K562 (cell line): ENCODE results near the gene LRCOL1. TPM values are rescaled to one million over a fixed set of nuclear protein-coding genes. Genes with fewer than 3 reads are reported as not detected.
A peak's percentile ranks its signal among the peaks of the same experiment; 100 is the strongest.

Experiments
- ATAC-seq: fragments of 200-7000 bp; cut with Tn5 transposase; 3 replicates; pipeline ENCODE4 v1.9.1; 2020; ENCODE audit warnings: moderate library complexity
- BruUV-seq: library from RNA; stranded (reverse); fragments of 400-500 nt; replicated peaks from 2 replicates; lab custom pipeline; 2021; lab: Mats Ljungman, UMichigan
- CTCF ChIA-PET: fragments of 300-600 bp; formaldehyde crosslinking; extraction: SDS; loops from one replicate; lab custom pipeline; 2021; ENCODE audit warnings: low intra/inter-chr PET ratio; lab: Yijun Ruan, JAX
- POLR2A ChIA-PET: fragments of 300-600, 350-650 bp; sonication (Branson Sonifier 250); formaldehyde crosslinking; extraction: SDS; loops from one replicate; lab custom pipeline; 2021; ENCODE audit warnings: antibody characterized with exemption, inconsistent platforms; lab: Yijun Ruan, JAX
- DNase-seq, 4 experiments: peaks; one replicate each; pipeline versions ENCODE4 v3.0.0 to v3.0.0-alpha.2; 2011 to 2018; ENCODE audit warnings: low spot score in 3 of 4, mixed read lengths in 3 of 4; ENCODE audit errors: extremely low read depth in 1 of 4
- FAIRE-seq: peaks from 2 replicates; lab custom pipeline; 2011; peaks lifted over from hg19 to GRCh38; lab: Jason Lieb, UNC
- H2AFZ ChIP-seq: 2 replicates; pipeline ENCODE4 v1.6.0; 2011; ENCODE audit warnings: low read depth, low read length, control low read depth, inconsistent platforms
- H3K27ac ChIP-seq: fragments of 200-600 bp; 3 replicates; pipeline ENCODE4 v1.8.0; 2011; ENCODE audit warnings: low read depth, mild to moderate bottlenecking, control low read depth, inconsistent platforms, low read length, moderate library complexity, mixed read lengths; ENCODE audit errors: extremely low read depth
- H3K27me3 ChIP-seq, 2 experiments: fragments of 300-600 bp in 1 of 2; 2 replicates in 1 of 2; 3 replicates in 1 of 2; pipeline versions ENCODE4 v1.6.0 to v1.8.0; 2011; ENCODE audit warnings: inconsistent platforms in 2 of 2, low read length in 2 of 2, mild to moderate bottlenecking in 1 of 2, mixed read lengths in 1 of 2, moderate library complexity in 1 of 2; ENCODE audit not compliant: control insufficient read depth in 2 of 2, insufficient read depth in 2 of 2
- H3K36me3 ChIP-seq: fragments of 300-600 bp; 3 replicates; pipeline ENCODE4 v1.8.0; 2011; ENCODE audit warnings: mild to moderate bottlenecking, low read length, inconsistent platforms; ENCODE audit not compliant: control insufficient read depth, insufficient read depth
- H3K4me1 ChIP-seq, 2 experiments: fragments of 200-600 bp in 1 of 2; replicated peaks in 1 of 2; 2 replicates in 1 of 2; 3 replicates in 1 of 2; pipeline versions ENCODE4 v1.5.1 to v1.8.0; 2011; ENCODE audit warnings: inconsistent platforms in 2 of 2, low read length in 2 of 2, mild to moderate bottlenecking in 1 of 2, mixed read lengths in 1 of 2, moderate library complexity in 1 of 2; ENCODE audit not compliant: control insufficient read depth in 2 of 2, insufficient read depth in 2 of 2
- H3K4me2 ChIP-seq: 2 replicates; pipeline ENCODE4 v1.6.1; 2011; ENCODE audit warnings: low read length, control low read depth, inconsistent platforms, mixed read lengths; ENCODE audit not compliant: insufficient read depth
- H3K4me3 ChIP-seq: fragments of 200-600 bp; sonication (generic), shearing (Covaris generic); 2 replicates; pipeline ENCODE4 v1.5.1; 2016; ENCODE audit warnings: control low read depth, inconsistent platforms
- H3K79me2 ChIP-seq: fragments of 200-600 bp; 3 replicates; pipeline ENCODE4 v1.8.0; 2011; ENCODE audit warnings: low read length, inconsistent platforms; ENCODE audit not compliant: control insufficient read depth, insufficient read depth
- H3K9ac ChIP-seq, 2 experiments: 2 replicates each; pipeline versions ENCODE4 v1.6.0 to v1.6.1; 2011; ENCODE audit warnings: low read depth in 2 of 2, low read length in 2 of 2, control low read depth in 1 of 2, inconsistent platforms in 1 of 2, mild to moderate bottlenecking in 1 of 2, mixed read lengths in 1 of 2; ENCODE audit not compliant: insufficient read depth in 1 of 2
- H3K9me1 ChIP-seq: one replicate; pipeline ENCODE4 v1.6.0; 2011; ENCODE audit warnings: inconsistent platforms, mild to moderate bottlenecking, low read length, moderate library complexity; ENCODE audit not compliant: control insufficient read depth, insufficient read depth
- H3K9me3 ChIP-seq: replicated peaks from 2 replicates; pipeline ENCODE4 v1.5.1; 2011; ENCODE audit warnings: low read depth, low read length, inconsistent platforms; ENCODE audit not compliant: control insufficient read depth, insufficient read depth
- H4K20me1 ChIP-seq: replicated peaks from 2 replicates; pipeline ENCODE4 v1.6.1; 2011; ENCODE audit warnings: low read length, inconsistent platforms, mixed read lengths; ENCODE audit not compliant: control insufficient read depth, insufficient read depth
- PHTF2 ChIP-seq: fragments of 250-450 bp; sonication (Bioruptor Pico); IDR thresholded peaks from 2 replicates; pipeline ENCODE4 v1.5.0; 2021; ENCODE audit warnings: mild to moderate bottlenecking
- POLR2G ChIP-seq: fragments of 200-400 bp; formaldehyde crosslinking; IDR thresholded peaks from 2 replicates; pipeline ENCODE4 v1.6.1; 2017; ENCODE audit warnings: low read depth, mild to moderate bottlenecking, antibody characterized with exemption, low read length, moderate library complexity
- POLR3G ChIP-seq: IDR thresholded peaks from 2 replicates; pipeline ENCODE4 v1.6.1; 2011; ENCODE audit not compliant: insufficient read length, insufficient replicate concordance; ENCODE audit errors: extremely low read depth
- RFX1 ChIP-seq: fragments of 450-650 bp; IDR thresholded peaks from 2 replicates; pipeline ENCODE4 v1.6.1; 2016; ENCODE audit warnings: mild to moderate bottlenecking, moderate library complexity
- ZBTB11 ChIP-seq, 3 experiments: fragments of 200-800 bp in 1 of 3; fragments of 250-450 bp in 1 of 3; fragments of 450-650 bp in 1 of 3; sonication (Bioruptor Pico) in 1 of 3; sonication (Bioruptor generic) in 1 of 3; formaldehyde crosslinking in 1 of 3; IDR thresholded peaks; 2 replicates each; pipeline versions ENCODE4 v1.6.1 to v1.8.0; 2016 to 2022; ENCODE audit warnings: mild to moderate bottlenecking in 2 of 3, missing genetic modification characterization in 2 of 3, missing compliant biosample characterization in 1 of 3, moderate library complexity in 1 of 3
- ZNF174 ChIP-seq: fragments of 250-450 bp; sonication (Bioruptor Pico); IDR thresholded peaks from 2 replicates; pipeline ENCODE4 v1.4.0; 2020; ENCODE audit warnings: mild to moderate bottlenecking
- ZNF23 ChIP-seq: fragments of 250-450 bp; sonication (Bioruptor Pico); IDR thresholded peaks from 2 replicates; pipeline ENCODE4 v1.4.0; 2020; ENCODE audit warnings: mild to moderate bottlenecking
- ZNF445 ChIP-seq: fragments of 250-450 bp; sonication (Bioruptor Pico); IDR thresholded peaks from 2 replicates; pipeline ENCODE4 v1.4.0; 2020; ENCODE audit warnings: low read depth, mild to moderate bottlenecking, moderate library complexity
- WGBS: fragments of 100-300 bp; shearing (Covaris generic); methylation state at CpG from one replicate; pipeline ENCODE4 v1.1.6; 2016; ENCODE audit warnings: low coverage, mixed read lengths; ENCODE audit not compliant: insufficient coverage; ENCODE audit errors: missing lambda C conversion rate; 5-methylcytosine and 5-hydroxymethylcytosine counted together
- in situ Hi-C: fragments of 300-500 bp; cut with MboI; formaldehyde crosslinking; loops from 4 replicates; pipeline ENCODE4 v1.15.0; 2018; ENCODE audit warnings: inconsistent platforms, mixed read lengths
- intact Hi-C: fragments of 100-400 bp; cut with micrococcal nuclease; formaldehyde crosslinking; loops from 2 replicates; pipeline ENCODE4 v1.14.2; 2022
- polyA plus RNA-seq, 8 experiments: library from polyadenylated mRNA; depleted of rRNA in 4 of 8; stranded (reverse) in 5 of 8; unstranded in 3 of 8; fragments of >200 nt; fragmentation: Nextera tagmentation in 2 of 8; fragmentation: Illumina TruSeq in 1 of 8; extraction: Ambion mirVana in 2 of 8; extraction: Trizol in 1 of 8; gene quantifications; 2 replicates each; pipeline versions ENCODE4 v1.2.1 to v1.2.3, GENCODE V29; 2011 to 2014; ENCODE audit warnings: inconsistent platforms in 1 of 8, missing spikeins in 1 of 8
- total RNA-seq, 7 experiments: library from RNA; depleted of rRNA in 6 of 7; stranded (reverse); fragments of >200 nt in 6 of 7; fragmentation: Illumina TruSeq in 2 of 7; extraction: Trizol in 2 of 7; gene quantifications; 2 replicates each; pipeline versions ENCODE4 v1.2.1 to v1.2.3, GENCODE V29; 2011 to 2021; ENCODE audit warnings: low replicate concordance in 1 of 7

Gene LRCOL1
- total and polyA plus RNA-seq, 9 of the 15 experiments (the other 6 are each of a cell fraction or from before 2014, with no cell fraction given): not detected

GRCh38 chr12:132568826-132569480, 41.4 kb downstream of the LRCOL1 start:
- FAIRE-seq: no peak
- Histone ChIP-seq H3K9me3 (no peaks in the 10 kb centered on the region), H4K20me1 (peaks cover 10% of the 10 kb centered on the region; the same call in 1 of the 2 replicates), H3K27ac (no peak overlapping the region), H3K27me3 (no peaks in the 10 kb centered on the region), H3K9ac (no peak overlapping the region)
- POLR2A ChIA-PET: interaction anchor here (1.4 kb wide), 1 partner anchor 22 kb away, joined by 4 read pairs; no protein-coding TSS in a partner anchor
- BruUV-seq: no TSS peak
- TF ChIP-seq ZNF174 (CRISPR knock-in tag) (no peak), ZNF23 (no peak), POLR2G (0 out of 2 replicates have a peak, but pooled peaks have one; percentile 8)
- TF ChIP-seq, all 486 proteins: peak for 1
- ATAC-seq: no peak
- Histone ChIP-seq H3K4me1 (peaks cover 0 to 60% of the 10 kb centered on the region in 2 experiments; a peak in 2 of 5 replicates), H3K9me1 (no peaks in the 10 kb centered on the region), H2AFZ (no peak overlapping the region), H3K4me3 (no peak overlapping the region), H3K36me3 (peaks cover 87% of the 10 kb centered on the region; the same call in 2 of the 3 replicates), H3K79me2 (peaks cover 21% of the 10 kb centered on the region), H3K4me2 (no peak overlapping the region)
- CTCF ChIA-PET: no interaction called here
- WGBS: 98% methylated on average over 6 of the region's 17 CpGs
- no peak for DNase-seq
- in situ Hi-C loops (loop anchor here (10.0 kb wide), 1 partner anchor 874 kb away; no protein-coding TSS in a partner anchor), intact Hi-C loops (no loop called here)

DNA sequence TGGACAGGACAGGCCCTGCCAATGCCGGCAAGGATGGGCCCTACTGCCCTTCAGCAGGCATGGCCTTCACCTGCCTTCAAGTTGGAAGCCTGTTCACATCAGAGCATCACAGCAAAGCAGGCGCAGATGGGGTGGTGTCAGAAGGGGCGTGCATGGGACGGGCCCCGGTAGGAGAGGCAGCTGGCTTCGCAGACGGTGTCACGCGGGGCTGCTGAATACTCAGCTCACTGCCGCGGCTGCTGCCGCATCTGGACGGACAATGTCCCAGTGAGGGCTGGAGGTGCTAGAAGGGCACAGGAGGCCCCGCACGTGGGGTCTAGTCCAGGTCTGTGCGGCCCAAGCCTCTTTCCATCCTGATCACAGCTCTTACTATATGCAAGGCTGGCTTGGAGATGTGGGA, 42.1 kb downstream of the LRCOL1 start:
- H3K4me2 ChIP-seq: no peak overlapping the region
- no peaks in the 10 kb centered on the region for H3K9me3 ChIP-seq
- H3K36me3 ChIP-seq: peaks cover 85% of the 10 kb centered on the region; the same call in 2 of the 3 replicates
- H2AFZ ChIP-seq: no peak overlapping the region
- H3K4me1 ChIP-seq: peaks cover 0 to 56% of the 10 kb centered on the region in 2 experiments; a peak in 2 of 5 replicates
- no peak overlapping the region for H3K9ac ChIP-seq
- no TSS peak for BruUV-seq
- ChIA-PET CTCF (no interaction called here), POLR2A (interaction anchor here (0.7 to 1.4 kb wide), 2 partner anchors 8 to 23 kb away, joined by 4 read pairs; no protein-coding TSS in a partner anchor)
- H3K79me2 ChIP-seq: peaks cover 26% of the 10 kb centered on the region
- ATAC-seq (no peak), DNase-seq (no peak), FAIRE-seq (no peak)
- H3K9me1 ChIP-seq: no peaks in the 10 kb centered on the region
- in situ Hi-C loops: loop anchor here (10.0 kb wide), 1 partner anchor 874 kb away; no protein-coding TSS in a partner anchor
- intact Hi-C loops: no loop called here
- peaks cover 10% of the 10 kb centered on the region; the same call in 1 of the 2 replicates for H4K20me1 ChIP-seq
- no peak overlapping the region for H3K4me3 ChIP-seq
- no peaks in the 10 kb centered on the region for H3K27me3 ChIP-seq
- 90% methylated on average over 15 of the region's 16 CpGs for WGBS
- no peak overlapping the region for H3K27ac ChIP-seq
- TF ChIP-seq ZBTB11 (CRISPR knock-in tag; IDR thresholded peaks at IDR 0.05): no peak
- TF ChIP-seq POLR3G: no peak
- TF ChIP-seq PHTF2 (CRISPR knock-in tag): no peak
- no peak for TF ChIP-seq ZNF445 (CRISPR knock-in tag)
- TF ChIP-seq RFX1: no peak
